ENCODE results near the gene VCPKMT. TPM values are rescaled to one million over a fixed set of nuclear protein-coding genes. Genes with fewer than 3 reads are reported as not detected.

Gene VCPKMT
- total RNA-seq, 1 experiment from 2014 or later: 6.5 TPM

DNA sequence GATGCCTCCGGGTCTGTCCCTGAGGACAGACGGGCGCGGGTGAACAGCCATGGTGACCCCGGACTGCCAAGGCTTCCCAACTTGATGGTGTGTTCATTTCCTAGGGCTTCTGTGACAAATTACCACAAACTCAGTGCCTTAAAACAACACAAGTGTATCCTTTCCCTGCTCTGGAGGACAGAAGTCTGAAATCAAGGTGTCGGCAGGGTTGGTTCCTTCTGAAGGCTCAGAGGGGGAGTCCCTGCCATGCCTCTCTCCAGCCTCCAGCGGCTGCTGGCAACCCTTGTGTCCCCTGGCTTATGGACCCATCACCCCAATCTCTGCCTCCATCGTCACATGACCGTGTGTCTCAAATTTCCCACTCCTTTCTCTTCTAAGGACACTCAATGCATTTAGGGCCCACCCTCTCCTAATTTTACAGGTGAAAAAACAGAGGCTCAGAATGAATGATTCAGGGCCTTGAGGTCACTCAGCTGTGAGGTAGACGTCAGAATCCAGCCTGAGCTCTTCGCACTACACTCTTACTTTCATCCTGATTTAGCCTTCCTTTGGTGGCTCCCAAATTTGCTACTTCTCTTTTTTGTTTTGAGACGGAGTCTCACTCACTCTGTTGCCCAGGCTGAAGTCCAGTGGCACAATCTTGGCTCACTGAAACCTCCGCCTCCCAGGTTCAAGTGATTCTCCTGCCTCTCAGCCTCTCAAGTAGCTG, 45.4 kb downstream of the VCPKMT start:
- H3K9me2 ChIP-seq (ENCODE audit: insufficient read depth): no peaks in the 10 kb centered on the region
- H3K4me2 ChIP-seq: no peak overlapping the region
- H3K27me3 ChIP-seq (ENCODE audit: insufficient read depth, low read depth): no peaks in the 10 kb centered on the region
- no peak overlapping the region for H2AFZ ChIP-seq
- POLR2A ChIA-PET (ENCODE audit: unreplicated experiment): no interaction called here
- no TSS peak for BruUV-seq (replicated peaks)
- no peaks in the 10 kb centered on the region for H4K20me1 ChIP-seq (ENCODE audit: insufficient read depth)
- H3K4me1 ChIP-seq (replicated peaks; ENCODE audit: insufficient read depth): peaks cover 14% of the 10 kb centered on the region
- H3K9me3 ChIP-seq (ENCODE audit: insufficient read depth, low read depth): peaks cover 6% of the 10 kb centered on the region; the same call in 1 of the 2 replicates
- intact Hi-C loops (cut with micrococcal nuclease; ENCODE audit: unreplicated experiment): no loop called here
- no peak overlapping the region for H3K27ac ChIP-seq
- TF ChIP-seq EZH2 (IDR thresholded peaks at IDR 0.05; ENCODE audit: low read depth): no peak
- TF ChIP-seq, protein P1, sequence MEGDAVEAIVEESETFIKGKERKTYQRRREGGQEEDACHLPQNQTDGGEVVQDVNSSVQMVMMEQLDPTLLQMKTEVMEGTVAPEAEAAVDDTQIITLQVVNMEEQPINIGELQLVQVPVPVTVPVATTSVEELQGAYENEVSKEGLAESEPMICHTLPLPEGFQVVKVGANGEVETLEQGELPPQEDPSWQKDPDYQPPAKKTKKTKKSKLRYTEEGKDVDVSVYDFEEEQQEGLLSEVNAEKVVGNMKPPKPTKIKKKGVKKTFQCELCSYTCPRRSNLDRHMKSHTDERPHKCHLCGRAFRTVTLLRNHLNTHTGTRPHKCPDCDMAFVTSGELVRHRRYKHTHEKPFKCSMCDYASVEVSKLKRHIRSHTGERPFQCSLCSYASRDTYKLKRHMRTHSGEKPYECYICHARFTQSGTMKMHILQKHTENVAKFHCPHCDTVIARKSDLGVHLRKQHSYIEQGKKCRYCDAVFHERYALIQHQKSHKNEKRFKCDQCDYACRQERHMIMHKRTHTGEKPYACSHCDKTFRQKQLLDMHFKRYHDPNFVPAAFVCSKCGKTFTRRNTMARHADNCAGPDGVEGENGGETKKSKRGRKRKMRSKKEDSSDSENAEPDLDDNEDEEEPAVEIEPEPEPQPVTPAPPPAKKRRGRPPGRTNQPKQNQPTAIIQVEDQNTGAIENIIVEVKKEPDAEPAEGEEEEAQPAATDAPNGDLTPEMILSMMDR (conservative IDR thresholded peaks at IDR 0.05): no peak
- CTCF ChIA-PET: no interaction called here
- no peaks in the 10 kb centered on the region for H3K36me3 ChIP-seq (ENCODE audit: low read depth)
- no peak overlapping the region for H3K4me3 ChIP-seq
- no peaks in the 10 kb centered on the region for H3K79me2 ChIP-seq (ENCODE audit: low read depth)
- peaks cover 9% of the 10 kb centered on the region; the same call in 1 of the 2 replicates for H3F3A ChIP-seq (ENCODE audit: insufficient read depth, low read depth)
- DNase-seq: no peak

DNA sequence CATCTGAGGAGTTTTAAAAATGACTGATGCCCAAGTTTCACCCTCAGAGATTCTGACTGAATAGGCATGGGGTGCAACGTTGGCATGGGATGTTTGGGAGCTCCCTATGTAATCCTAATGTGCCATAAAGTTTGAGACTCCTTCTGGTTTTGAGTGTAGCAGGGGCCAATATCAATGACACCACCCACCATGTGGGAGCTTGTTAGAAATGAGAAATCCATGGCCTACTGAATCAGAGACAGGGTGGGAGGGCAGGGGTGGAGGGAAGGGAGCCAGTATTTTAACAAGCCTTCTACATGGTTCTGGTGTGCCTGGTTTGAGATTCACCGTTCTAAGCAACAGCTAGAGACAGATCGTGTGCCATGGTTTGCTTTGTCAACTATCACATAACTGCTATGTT, 46.1 kb downstream of the VCPKMT start:
- TF ChIP-seq EZH2 (IDR thresholded peaks at IDR 0.05; ENCODE audit: low read depth): no peak
- TF ChIP-seq, protein P1 (conservative IDR thresholded peaks at IDR 0.05): no peak
- H3K27ac ChIP-seq: no peak overlapping the region
- ChIA-PET CTCF (no interaction called here), POLR2A (ENCODE audit: unreplicated experiment) (no interaction called here)
- H3K79me2 ChIP-seq (ENCODE audit: low read depth): no peaks in the 10 kb centered on the region
- H3K9me2 ChIP-seq (ENCODE audit: insufficient read depth): no peaks in the 10 kb centered on the region
- H3K4me3 ChIP-seq: no peak overlapping the region
- DNase-seq: no peak
- peaks cover 6% of the 10 kb centered on the region; the same call in 1 of the 2 replicates for H3K9me3 ChIP-seq (ENCODE audit: insufficient read depth, low read depth)
- intact Hi-C loops (cut with micrococcal nuclease; ENCODE audit: unreplicated experiment): no loop called here
- H3K4me2 ChIP-seq: no peak overlapping the region
- no peak overlapping the region for H2AFZ ChIP-seq
- peaks cover 14% of the 10 kb centered on the region for H3K4me1 ChIP-seq (replicated peaks; ENCODE audit: insufficient read depth)
- H3K36me3 ChIP-seq (ENCODE audit: low read depth): no peaks in the 10 kb centered on the region
- BruUV-seq (replicated peaks): no TSS peak
- H4K20me1 ChIP-seq (ENCODE audit: insufficient read depth): no peaks in the 10 kb centered on the region
- peaks cover 9% of the 10 kb centered on the region; the same call in 1 of the 2 replicates for H3F3A ChIP-seq (ENCODE audit: insufficient read depth, low read depth)
- H3K27me3 ChIP-seq (ENCODE audit: insufficient read depth, low read depth): no peaks in the 10 kb centered on the region

DNA sequence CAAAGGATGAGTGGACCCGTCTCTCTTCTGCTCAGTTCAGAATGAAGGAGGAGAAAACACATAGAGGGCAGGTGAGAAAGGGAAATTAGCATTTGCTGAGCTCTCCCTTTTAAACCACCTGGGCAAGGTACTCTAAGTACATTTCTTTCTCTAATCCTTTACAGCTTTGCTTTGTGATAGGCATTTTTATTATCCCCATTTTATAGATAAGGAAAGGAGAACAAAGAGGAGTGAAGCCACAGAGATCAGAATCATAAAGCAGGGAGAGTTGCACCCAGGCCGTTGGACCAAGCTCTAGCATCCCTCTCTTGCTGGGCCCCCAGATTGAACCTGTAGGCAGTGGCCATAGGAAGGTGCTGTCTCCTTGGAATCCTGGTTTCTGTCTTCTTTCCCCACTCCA, 47.0 kb downstream of the VCPKMT start:
- no TSS peak for BruUV-seq (replicated peaks)
- Histone ChIP-seq H3K4me1 (replicated peaks; ENCODE audit: insufficient read depth) (peaks cover 17% of the 10 kb centered on the region), H3K27me3 (ENCODE audit: insufficient read depth, low read depth) (no peaks in the 10 kb centered on the region), H4K20me1 (ENCODE audit: insufficient read depth) (no peaks in the 10 kb centered on the region), H3K4me3 (no peak overlapping the region), H2AFZ (no peak overlapping the region), H3K27ac (no peak overlapping the region), H3K36me3 (ENCODE audit: low read depth) (no peaks in the 10 kb centered on the region), H3K79me2 (ENCODE audit: low read depth) (no peaks in the 10 kb centered on the region), H3K9me3 (ENCODE audit: insufficient read depth, low read depth) (peaks cover 6% of the 10 kb centered on the region; the same call in 1 of the 2 replicates), H3K4me2 (no peak overlapping the region), H3F3A (ENCODE audit: insufficient read depth, low read depth) (peaks cover 9% of the 10 kb centered on the region; the same call in 1 of the 2 replicates), H3K9me2 (ENCODE audit: insufficient read depth) (no peaks in the 10 kb centered on the region)
- intact Hi-C loops (cut with micrococcal nuclease; ENCODE audit: unreplicated experiment): no loop called here
- ChIA-PET CTCF (no interaction called here), POLR2A (ENCODE audit: unreplicated experiment) (no interaction called here)
- no peak for TF ChIP-seq EZH2 (IDR thresholded peaks at IDR 0.05; ENCODE audit: low read depth)
- TF ChIP-seq, protein P1 (conservative IDR thresholded peaks at IDR 0.05): no peak
- DNase-seq: no peak

All from PC-9 (cell line).